ENCODE measurements around the gene RNF39. TPM values are rescaled to one million over a fixed set of nuclear protein-coding genes. Genes with fewer than 3 reads are reported as not detected.

Gene RNF39
- total and polyA plus RNA-seq, 2 of the 13 experiments (the other 11 are each of a cell fraction or from before 2014, with no cell fraction given): 0.13 to 1.8 TPM

DNA sequence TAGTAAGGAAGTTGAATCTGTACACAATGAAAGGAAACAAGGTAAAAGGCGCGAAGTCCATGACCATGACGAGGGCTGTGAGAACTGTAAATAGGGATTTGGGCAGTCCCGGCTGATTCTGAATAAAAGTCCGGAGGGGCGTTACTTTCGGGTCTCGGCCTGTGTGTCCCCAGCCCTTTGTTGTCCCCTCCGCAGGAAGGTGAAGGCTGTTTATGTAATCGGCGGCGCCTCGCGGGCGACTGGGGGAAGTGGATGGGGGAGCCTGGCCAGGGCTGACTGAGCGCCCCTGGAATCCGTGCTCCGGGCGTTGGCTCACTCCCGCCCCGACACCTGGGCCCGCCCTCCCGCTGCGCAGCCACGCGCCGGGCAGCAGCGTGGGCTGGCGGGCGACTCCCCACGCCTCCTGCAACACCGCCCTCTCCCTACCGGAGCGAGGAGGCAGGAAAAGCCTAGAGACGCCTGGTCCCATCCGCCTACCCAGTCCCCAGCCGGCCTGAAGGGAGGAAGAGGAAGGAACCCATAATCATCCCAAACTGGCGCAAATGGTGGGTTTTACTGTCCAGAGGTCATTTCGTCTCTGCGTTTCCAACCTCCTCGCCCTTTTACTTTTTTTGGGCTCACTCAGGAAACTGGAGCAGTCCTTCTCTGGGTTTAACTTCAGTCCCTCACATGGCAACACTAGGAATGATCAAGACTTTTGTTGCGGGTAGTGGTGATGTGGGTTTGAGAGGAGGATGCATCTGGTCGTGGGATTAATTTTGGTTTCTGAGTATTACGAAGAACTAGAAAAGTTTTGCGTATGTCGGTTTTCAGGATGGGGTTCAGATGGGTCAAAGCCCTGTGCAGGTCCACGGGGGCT lies 25.2 kb upstream of the RNF39 start (continued):
- TF ChIP-seq NR2F1 (CRISPR knock-in tag; IDR thresholded peaks at IDR 0.05): peak in 1 of 2 experiments; percentile 36; a peak in 1 of 4 replicates
- 0 out of 2 replicates have a peak, but pooled peaks have one; percentile 57 for TF ChIP-seq ZNF790 (CRISPR knock-in tag; IDR thresholded peaks at IDR 0.05; ENCODE audit: borderline replicate concordance)
- no peak for TF ChIP-seq ZNF7 (CRISPR knock-in tag; IDR thresholded peaks at IDR 0.05)
- peak; percentile 80; the same call in 1 of the 2 replicates for TF ChIP-seq ZNF773 (CRISPR knock-in tag; IDR thresholded peaks at IDR 0.05; ENCODE audit: borderline replicate concordance)
- TF ChIP-seq, protein P1, sequence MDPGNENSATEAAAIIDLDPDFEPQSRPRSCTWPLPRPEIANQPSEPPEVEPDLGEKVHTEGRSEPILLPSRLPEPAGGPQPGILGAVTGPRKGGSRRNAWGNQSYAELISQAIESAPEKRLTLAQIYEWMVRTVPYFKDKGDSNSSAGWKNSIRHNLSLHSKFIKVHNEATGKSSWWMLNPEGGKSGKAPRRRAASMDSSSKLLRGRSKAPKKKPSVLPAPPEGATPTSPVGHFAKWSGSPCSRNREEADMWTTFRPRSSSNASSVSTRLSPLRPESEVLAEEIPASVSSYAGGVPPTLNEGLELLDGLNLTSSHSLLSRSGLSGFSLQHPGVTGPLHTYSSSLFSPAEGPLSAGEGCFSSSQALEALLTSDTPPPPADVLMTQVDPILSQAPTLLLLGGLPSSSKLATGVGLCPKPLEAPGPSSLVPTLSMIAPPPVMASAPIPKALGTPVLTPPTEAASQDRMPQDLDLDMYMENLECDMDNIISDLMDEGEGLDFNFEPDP (CRISPR knock-in tag; conservative IDR thresholded peaks at IDR 0.05): 0 out of 2 replicates have a peak, but pooled peaks have one; percentile 12
- TF ChIP-seq ELF4 (CRISPR knock-in tag; IDR thresholded peaks at IDR 0.05; ENCODE audit: borderline replicate concordance): peak; percentile 84; the same call in 1 of the 2 replicates
- TF ChIP-seq, protein P2, sequence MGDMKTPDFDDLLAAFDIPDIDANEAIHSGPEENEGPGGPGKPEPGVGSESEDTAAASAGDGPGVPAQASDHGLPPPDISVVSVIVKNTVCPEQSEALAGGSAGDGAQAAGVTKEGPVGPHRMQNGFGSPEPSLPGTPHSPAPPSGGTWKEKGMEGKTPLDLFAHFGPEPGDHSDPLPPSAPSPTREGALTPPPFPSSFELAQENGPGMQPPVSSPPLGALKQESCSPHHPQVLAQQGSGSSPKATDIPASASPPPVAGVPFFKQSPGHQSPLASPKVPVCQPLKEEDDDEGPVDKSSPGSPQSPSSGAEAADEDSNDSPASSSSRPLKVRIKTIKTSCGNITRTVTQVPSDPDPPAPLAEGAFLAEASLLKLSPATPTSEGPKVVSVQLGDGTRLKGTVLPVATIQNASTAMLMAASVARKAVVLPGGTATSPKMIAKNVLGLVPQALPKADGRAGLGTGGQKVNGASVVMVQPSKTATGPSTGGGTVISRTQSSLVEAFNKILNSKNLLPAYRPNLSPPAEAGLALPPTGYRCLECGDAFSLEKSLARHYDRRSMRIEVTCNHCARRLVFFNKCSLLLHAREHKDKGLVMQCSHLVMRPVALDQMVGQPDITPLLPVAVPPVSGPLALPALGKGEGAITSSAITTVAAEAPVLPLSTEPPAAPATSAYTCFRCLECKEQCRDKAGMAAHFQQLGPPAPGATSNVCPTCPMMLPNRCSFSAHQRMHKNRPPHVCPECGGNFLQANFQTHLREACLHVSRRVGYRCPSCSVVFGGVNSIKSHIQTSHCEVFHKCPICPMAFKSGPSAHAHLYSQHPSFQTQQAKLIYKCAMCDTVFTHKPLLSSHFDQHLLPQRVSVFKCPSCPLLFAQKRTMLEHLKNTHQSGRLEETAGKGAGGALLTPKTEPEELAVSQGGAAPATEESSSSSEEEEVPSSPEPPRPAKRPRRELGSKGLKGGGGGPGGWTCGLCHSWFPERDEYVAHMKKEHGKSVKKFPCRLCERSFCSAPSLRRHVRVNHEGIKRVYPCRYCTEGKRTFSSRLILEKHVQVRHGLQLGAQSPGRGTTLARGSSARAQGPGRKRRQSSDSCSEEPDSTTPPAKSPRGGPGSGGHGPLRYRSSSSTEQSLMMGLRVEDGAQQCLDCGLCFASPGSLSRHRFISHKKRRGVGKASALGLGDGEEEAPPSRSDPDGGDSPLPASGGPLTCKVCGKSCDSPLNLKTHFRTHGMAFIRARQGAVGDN (CRISPR knock-in tag; IDR thresholded peaks at IDR 0.05): peak; percentile 97
- TF ChIP-seq, protein P3, sequence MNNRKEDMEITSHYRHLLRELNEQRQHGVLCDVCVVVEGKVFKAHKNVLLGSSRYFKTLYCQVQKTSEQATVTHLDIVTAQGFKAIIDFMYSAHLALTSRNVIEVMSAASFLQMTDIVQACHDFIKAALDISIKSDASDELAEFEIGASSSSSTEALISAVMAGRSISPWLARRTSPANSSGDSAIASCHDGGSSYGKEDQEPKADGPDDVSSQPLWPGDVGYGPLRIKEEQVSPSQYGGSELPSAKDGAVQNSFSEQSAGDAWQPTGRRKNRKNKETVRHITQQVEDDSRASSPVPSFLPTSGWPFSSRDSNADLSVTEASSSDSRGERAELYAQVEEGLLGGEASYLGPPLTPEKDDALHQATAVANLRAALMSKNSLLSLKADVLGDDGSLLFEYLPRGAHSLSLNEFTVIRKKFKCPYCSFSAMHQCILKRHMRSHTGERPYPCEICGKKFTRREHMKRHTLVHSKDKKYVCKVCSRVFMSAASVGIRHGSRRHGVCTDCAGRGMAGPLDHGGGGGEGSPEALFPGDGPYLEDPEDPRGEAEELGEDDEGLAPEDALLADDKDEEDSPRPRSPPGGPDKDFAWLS (CRISPR knock-in tag; IDR thresholded peaks at IDR 0.05; ENCODE audit: borderline replicate concordance): 0 out of 2 replicates have a peak, but pooled peaks have one; percentile 92
- TF ChIP-seq, protein P4, sequence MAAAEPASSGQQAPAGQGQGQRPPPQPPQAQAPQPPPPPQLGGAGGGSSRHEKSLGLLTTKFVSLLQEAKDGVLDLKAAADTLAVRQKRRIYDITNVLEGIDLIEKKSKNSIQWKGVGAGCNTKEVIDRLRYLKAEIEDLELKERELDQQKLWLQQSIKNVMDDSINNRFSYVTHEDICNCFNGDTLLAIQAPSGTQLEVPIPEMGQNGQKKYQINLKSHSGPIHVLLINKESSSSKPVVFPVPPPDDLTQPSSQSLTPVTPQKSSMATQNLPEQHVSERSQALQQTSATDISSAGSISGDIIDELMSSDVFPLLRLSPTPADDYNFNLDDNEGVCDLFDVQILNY (CRISPR knock-in tag; conservative IDR thresholded peaks at IDR 0.05): 0 out of 2 replicates have a peak, but pooled peaks have one; percentile 23
- TF ChIP-seq PHF8 (CRISPR knock-in tag; IDR thresholded peaks at IDR 0.05): peak; percentile 51
- TF ChIP-seq HIVEP1 (CRISPR knock-in tag; IDR thresholded peaks at IDR 0.05): peak; percentile 66
- peak; percentile 58; the same call in 1 of the 2 replicates for TF ChIP-seq ATF7-NPFF (CRISPR knock-in tag; IDR thresholded peaks at IDR 0.05; ENCODE audit: low read depth)
- TF ChIP-seq ZNF451 (CRISPR knock-in tag; IDR thresholded peaks at IDR 0.05): peak; percentile 34; the same call in 1 of the 2 replicates
- 0 out of 2 replicates have a peak, but pooled peaks have one; percentile 47 for TF ChIP-seq ZNF572 (CRISPR knock-in tag; IDR thresholded peaks at IDR 0.05)
- TF ChIP-seq, protein P5, sequence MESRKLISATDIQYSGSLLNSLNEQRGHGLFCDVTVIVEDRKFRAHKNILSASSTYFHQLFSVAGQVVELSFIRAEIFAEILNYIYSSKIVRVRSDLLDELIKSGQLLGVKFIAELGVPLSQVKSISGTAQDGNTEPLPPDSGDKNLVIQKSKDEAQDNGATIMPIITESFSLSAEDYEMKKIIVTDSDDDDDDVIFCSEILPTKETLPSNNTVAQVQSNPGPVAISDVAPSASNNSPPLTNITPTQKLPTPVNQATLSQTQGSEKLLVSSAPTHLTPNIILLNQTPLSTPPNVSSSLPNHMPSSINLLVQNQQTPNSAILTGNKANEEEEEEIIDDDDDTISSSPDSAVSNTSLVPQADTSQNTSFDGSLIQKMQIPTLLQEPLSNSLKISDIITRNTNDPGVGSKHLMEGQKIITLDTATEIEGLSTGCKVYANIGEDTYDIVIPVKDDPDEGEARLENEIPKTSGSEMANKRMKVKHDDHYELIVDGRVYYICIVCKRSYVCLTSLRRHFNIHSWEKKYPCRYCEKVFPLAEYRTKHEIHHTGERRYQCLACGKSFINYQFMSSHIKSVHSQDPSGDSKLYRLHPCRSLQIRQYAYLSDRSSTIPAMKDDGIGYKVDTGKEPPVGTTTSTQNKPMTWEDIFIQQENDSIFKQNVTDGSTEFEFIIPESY (CRISPR knock-in tag; IDR thresholded peaks at IDR 0.05): peak; percentile 45

Data from HepG2 (cell line).